Endothelial cell of hepatic sinusoid (primary cell): Measurements from ENCODE around the gene MLF2.

ENCODE experiments used
- in situ Hi-C: cut with HindIII; loops from 2 replicates; pipeline ENCODE4 v1.10.0; 2017; ENCODE audit warnings: low sequenced_read_pairs

Gene MLF2

DNA sequence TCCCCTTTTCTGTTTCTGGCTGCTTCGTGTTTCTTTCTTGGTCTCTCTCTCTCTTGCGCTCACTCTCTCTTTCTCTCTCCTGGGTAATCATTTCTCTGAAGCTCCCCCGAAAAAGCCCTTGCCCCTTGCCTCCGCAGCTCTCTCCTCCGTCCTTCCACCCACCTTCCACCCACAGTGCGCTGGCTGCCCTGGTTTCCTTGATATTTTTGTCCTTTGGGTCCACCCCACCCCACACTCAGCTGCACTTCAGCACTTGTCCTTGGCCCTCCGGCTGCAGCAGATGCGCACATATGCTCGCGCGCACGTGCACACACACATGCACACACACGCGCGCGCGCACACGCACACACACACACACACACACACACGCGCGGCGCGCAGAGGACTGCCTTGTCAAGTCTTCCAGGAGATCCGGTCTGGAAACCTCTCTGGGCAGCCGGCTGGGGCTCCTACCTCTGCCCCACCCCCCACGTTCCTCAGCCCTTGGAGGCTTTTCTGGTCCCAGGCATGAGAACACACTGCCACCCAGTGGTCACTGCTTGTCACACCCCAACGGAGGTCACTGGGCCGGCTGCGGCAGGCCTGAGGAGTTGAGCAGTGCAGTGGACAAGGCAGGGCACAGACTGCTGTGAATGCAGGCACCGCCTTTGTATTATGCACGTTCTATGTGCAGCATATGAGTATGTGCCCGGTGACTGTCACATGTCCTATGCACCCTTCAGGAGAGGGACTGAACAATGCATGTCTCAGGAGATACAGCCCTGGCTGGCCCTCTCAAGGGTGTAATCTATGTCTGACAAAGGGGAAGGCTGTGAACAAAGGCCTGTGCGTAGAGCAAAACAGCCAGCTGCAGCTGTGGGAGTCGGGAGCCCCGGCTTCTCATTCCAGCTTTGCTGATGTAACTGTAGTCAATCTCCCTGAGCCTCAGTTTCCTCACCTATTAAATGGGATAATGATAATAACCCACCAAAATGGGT lies 25.9 kb upstream of the MLF2 start:
- in situ Hi-C loops, result no loop called here

DNA sequence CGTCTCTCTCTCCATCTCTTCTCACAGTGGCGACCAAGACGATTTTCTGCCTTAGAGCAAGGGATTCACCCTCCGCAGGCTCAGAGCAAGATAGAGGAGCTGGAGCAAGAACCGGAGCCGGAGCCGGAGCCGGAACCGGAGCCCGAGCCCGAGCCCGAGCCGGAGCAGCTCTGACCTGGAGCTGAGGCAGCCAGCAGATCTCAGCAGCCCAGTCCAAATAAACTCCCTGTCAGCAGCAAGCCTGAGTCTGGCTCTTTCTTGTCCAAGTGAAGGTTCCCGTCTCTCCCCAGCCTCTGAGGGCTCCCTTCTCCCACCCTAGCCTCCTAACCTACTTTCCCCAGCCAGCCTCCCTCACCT lies 25.3 kb upstream of the MLF2 start:
- in situ Hi-C loops, result no loop called here

DNA sequence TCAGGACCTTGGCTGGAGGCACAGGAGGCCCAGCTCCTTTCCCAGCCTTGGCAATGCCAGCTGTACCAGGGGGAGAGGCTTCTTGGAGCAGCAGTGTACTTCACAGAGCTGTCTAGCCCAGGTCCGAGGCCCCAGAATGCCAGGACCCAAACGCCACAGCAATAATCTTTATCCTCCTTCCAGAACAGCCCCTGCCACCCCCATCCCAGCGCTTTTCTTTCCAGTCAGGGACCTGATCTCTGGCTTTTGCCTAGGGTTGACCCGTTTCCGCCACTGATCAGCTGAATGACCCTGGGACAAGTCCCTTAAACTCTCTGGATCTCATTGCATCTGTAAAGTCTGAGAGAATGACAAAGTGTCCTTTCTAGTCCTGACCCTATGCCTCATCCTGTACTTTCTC lies 24.4 kb upstream of the MLF2 start:
- in situ Hi-C loops, result no loop called here

DNA sequence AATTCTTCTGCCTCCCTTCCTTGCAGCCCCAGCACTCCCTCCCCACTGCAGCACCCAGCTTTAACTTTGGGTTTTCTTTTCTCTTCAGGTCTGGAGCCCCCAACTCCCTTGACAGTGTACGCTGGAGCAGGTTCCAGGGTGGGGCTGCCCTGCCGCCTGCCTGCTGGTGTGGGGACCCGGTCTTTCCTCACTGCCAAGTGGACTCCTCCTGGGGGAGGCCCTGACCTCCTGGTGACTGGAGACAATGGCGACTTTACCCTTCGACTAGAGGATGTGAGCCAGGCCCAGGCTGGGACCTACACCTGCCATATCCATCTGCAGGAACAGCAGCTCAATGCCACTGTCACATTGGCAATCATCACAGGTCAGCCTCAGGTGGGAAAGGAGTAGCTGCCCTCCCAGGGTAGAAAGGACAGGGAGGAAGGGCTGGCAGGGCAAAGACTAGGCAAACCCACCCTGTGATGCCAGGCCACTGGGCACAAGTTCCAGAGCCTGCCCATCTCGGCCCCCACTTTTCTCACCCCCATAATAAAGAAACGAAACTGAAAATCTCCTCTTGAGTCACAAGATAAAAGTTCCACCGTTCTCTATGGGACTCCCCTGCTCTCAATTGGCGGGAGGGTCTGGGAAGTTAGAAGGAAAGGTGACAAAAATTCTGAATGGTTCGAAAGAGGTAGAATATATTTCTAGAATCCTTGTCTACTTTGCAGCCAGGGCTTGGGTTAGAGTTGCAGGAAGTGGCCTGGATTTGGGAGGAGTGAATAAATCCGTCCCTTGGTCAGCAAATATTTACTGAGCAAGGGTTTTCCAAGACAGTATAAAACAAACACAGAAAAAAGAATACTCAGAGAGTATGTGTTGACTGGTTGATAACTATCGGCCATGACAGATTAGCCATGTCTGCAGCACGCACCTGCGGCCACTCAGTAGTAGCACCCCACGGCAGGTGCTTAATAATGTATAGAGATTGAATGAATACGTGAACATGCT lies 22.5 kb upstream of the MLF2 start:
- in situ Hi-C loops, result no loop called here

DNA sequence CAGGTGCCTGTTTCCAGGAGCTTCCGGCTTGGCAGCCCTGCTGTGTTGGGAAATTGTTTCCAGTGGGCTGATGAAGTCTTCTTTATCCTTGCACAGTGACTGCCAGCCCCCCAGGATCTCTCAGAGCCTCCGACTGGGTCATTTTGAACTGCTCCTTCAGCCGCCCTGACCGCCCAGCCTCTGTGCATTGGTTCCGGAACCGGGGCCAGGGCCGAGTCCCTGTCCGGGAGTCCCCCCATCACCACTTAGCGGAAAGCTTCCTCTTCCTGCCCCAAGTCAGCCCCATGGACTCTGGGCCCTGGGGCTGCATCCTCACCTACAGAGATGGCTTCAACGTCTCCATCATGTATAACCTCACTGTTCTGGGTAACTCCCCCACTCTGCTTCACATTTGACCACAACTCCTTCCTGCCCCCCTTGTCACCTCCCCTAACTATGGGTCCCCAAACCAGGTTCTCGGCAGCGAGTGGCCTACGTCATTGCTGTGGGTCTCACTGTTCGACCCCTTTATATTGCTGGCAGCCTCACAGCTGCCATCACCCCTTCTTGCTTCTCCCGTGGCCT lies 21.6 kb upstream of the MLF2 start:
- in situ Hi-C loops, result no loop called here

DNA sequence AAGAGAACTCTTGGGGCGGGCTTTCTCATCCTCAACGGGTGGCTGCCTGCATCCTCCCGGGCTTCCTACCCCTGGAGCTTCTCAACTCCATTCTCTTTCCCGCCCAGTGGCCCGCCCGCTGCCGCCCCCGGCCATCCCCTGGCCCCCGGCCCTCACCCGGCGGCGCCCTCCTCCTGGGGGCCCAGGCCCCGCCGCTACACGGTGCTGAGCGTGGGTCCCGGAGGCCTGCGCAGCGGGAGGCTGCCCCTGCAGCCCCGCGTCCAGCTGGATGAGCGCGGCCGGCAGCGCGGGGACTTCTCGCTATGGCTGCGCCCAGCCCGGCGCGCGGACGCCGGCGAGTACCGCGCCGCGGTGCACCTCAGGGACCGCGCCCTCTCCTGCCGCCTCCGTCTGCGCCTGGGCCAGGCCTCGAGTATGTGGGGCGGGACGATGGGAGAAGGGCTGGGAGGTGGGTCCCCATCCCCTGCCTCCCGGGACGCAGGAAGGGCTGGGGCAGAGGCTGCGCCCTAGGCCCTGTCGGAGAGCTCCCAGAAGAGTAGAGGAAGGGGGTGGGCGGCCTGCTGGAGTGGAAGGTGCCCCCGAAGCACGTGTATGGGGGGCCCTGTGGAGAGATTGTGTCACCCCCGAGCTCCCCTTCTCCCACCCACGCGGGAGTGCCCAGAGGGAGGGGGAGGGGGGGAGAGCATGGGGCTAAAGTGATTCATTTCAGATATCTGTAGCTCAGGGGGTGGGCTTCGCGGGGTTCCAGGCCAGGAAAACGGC lies 20.8 kb upstream of the MLF2 start:
- in situ Hi-C loops, result no loop called here

DNA sequence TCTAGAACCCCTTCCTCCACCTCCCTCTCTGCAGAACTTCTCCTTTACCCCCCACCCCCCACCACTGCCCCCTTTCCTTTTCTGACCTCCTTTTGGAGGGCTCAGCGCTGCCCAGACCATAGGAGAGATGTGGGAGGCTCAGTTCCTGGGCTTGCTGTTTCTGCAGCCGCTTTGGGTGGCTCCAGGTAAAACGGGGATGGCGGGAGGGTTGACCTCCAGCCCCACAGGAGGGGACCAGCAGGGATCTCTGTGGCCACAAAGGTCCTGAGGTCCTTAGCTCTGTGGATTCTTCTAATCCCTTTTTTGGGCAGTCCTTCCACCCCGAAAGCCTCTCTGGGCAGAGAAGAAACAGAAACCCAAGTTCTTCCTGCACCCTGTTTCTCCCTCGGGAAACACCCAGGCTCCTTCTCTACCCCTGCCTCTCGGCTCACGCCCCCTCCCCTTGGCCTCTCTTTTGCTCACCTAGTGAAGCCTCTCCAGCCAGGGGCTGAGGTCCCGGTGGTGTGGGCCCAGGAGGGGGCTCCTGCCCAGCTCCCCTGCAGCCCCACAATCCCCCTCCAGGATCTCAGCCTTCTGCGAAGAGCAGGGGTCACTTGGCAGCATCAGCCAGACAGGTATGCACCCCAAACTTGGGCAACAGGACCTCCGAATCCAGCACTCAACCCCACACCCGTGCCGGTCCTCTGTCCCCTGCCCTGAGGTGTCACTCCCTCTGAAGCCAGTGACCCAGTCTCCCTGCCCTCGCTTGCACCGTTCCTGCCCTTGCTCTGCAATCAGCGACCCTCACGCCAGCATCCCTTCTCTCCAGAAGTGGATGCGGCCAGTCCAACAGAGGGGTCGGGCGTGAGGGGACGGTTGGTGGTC lies 20.0 kb upstream of the MLF2 start:
- in situ Hi-C loops, result no loop called here

DNA sequence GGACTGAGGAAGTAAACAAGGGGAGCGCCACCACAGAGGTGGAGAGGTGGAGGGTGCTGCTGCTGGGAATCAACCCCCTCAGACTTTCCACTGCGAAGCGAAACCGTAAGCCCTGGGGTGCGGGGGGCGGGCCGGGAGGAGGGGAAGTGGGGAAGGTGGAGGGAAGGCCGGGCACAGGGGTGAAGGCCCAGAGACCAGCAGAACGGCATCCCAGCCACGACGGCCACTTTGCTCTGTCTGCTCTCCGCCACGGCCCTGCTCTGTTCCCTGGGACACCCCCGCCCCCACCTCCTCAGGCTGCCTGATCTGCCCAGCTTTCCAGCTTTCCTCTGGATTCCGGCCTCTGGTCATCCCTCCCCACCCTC lies 19.4 kb upstream of the MLF2 start, which contains the start of gene LAG3:
TSS of gene LAG3 (plus strand) at position 190 of the 365 bp plus-strand sequence. CDS start 333 bp downstream, outside the sequence.
- in situ Hi-C loops, result no loop called here

DNA sequence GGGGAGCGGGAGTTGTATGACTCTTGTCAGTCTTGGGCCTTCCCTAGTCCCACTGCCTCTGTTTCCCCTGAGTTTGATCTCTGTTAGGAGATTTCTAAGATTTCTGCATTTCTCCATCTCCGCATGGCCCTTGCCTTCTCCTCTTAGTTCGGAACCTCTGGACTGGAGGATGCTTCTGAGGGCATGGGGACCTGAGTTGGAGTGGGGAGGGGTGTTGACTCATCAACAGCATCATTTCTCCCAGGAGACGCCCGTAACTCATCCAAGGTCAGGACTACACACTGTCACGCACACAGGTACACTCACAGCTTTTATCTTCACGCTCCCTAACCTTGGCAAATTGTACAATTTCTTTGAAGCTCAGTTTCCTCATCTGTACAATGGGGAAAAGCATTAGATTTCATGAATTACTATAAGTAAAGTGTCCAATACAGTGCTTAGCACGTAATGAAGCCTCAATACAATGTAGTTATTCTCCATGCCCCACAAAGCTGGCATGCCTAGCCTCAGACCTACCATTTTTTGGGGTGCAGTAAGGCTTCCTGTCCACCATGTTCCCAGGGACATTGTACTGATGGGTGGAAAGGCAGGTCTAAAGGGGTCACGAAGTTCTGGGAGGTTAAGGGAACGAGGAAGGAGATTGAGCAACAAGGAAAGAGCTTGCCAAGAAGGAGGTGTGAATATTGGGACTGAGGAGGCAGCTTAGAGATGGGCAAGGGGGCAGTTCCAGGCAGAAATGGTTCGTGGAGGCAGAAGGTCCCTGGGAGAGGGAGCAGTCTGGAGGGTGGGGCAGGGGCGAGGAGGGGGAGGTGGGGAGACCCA lies 18.8 kb upstream of the MLF2 start:
- in situ Hi-C loops, result no loop called here

DNA sequence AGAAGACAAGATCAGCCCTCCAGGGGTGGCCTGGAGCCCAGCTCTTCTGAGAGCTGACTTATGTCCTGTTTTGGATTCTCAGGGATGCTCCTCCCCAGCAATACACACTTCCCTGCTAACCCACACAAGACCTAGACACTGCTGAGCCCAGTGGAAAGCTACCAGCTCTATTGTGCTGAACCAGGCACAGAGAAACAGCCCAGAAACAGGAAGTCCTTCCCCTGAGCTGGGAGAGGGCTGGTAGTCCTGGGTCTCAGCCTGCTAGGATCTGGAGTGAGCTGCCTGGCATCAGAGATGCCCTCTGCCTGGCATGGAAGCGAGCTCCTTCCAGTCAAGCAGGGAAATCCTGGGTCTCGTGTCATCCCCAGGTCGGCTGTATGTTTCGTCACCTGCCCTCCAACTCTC lies 18.2 kb upstream of the MLF2 start:
- in situ Hi-C loops, result no loop called here

DNA sequence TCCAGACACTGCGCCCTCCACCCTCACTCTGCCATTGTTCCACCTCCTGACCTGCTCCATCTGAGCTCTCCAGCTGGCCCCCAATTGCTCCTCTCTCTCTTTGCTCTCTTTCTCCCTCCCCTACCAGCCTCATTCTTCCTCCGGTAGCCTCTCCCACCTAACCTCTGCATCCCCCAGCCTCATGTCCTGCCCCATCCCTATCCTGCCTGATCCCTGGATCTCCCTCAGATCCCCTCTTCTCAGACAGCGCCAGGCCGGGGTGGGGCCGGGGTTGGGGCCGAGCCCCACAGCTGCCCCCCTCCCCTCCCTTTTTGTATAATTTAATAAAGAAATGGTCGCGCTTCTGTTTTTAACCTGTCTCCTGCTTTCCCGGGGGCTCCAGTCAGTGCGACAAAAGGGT lies 17.7 kb upstream of the MLF2 start:
- in situ Hi-C loops, result no loop called here

DNA sequence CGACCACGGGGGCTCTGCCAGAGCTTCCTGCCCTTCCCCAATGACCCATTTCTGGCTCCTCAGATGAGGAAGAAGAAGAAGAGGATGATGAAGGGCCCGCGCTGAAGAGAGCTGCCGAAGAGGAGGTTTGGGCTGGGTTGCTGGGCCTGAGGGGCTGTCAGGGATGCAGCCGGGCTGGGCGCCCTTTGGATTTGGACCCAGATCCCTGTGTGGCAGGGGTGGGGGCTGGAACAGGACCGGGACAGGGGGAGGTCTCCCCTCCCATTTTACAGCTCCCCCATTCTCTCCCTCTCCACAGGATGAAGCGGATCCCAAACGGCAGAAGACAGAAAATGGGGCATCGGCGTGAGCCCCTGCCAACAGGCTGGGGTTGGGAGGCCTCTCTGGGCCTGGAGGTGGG lies 17.2 kb upstream of the MLF2 start:
- in situ Hi-C loops, result no loop called here

DNA sequence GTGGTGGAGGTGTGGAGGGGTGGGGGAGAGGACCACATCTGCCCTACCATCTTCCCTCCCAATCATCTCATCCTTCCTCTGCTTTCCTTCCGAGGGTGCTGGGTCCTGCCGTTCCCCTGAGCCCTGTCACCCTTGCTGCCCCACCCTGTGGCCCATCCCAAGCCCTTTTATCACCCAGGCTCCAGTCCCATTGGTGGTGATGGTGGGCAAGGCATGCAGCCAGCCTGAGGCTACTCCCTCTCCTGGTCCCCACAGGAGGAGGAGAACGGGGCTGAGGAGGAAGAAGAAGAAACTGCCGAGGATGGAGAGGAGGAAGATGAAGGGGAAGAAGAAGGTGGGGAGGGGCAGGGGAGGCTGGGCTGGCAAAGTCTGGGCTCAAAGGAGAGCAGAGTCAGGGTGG lies 16.7 kb upstream of the MLF2 start:
- in situ Hi-C loops, result no loop called here

DNA sequence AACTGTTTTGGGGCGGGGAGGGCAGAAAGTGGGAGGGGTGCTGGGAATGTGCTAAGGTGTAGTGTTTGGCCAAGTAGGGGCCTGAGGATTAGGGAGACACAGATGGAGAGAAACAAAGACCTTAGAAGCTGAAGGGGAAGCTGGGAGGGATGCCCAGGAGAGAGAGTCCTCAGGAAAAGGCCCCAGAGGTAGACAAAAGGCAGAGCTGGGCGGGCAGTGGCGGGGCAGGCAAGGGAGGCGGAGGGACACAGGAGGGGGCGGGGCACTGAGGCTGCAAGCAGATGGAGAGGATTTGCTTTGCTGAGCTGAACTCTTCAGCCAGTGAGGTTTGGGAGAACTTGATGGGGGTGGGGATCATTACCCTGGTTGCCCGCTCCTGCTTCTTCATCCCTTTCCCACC lies 16.0 kb upstream of the MLF2 start:
- in situ Hi-C loops, result no loop called here

DNA sequence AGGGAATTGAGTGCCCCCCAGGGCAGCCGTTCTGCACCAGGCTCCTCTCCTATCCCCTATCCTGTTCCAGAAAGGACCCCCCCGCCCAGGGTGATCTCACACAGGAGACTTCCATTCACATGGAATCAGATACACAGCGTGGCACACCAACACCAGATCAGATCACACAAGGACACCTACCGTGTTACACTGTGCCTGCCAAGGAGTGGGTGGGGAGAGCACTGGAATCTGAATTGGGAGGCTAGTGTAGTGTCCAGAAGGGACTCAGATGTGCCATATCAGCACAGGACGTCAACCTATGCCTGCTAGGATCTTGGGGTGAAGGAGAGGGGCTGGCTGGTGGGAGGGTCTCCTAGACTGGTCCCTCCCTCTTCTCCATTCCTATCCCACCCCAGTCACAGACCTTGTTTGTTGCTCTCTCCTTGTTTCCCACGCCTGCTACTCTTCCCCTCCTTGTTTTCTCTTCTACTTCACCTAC lies 15.5 kb upstream of the MLF2 start:
- in situ Hi-C loops, result no loop called here

DNA sequence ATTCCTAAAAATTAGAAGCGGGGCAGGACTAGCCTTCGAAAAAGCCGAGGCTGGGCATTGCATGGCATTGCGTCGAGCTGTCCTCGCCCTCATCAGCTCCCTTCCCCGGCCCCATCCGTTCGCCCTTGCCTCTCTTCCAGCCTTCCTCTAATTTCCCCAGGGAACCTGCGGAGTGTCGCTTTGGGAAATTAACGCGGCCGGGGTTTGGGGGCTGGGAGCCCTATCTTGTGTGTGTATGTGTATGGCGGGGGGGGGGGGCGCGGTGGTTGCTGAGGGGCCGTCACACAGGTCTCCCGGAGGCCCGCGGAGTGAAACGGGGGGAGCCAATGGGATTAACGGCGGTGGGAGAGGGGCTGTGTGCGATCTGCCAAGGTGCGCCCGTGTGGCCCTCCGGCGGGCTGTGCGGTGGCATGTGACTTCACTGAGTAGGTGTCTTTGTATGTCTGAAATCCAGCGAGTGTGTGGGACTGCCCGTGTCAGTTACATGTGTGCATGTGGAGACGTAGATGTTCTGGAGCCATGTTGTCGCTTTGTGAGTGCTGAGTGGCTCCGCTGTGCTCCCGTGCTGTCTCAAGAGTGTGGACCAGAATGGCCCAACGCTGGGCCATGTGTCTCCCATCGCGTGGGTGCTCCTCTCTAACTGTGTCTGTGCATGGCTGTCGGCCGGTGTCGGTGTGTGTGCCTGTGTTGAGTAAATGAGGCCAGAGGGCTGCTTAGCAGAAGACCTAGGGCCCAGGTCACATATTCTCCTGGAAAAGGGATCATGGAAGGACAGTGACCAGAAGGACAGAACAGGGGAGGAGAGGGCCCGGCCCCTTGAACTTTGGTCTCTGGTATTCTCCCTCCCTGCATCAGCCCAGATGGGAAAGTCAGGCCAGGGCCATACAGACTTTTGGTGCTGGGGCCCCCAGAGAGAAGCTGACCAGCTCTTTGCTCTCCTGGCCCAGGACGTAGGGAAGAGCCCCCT lies 14.7 kb upstream of the MLF2 start:
- in situ Hi-C loops, result no loop called here

DNA sequence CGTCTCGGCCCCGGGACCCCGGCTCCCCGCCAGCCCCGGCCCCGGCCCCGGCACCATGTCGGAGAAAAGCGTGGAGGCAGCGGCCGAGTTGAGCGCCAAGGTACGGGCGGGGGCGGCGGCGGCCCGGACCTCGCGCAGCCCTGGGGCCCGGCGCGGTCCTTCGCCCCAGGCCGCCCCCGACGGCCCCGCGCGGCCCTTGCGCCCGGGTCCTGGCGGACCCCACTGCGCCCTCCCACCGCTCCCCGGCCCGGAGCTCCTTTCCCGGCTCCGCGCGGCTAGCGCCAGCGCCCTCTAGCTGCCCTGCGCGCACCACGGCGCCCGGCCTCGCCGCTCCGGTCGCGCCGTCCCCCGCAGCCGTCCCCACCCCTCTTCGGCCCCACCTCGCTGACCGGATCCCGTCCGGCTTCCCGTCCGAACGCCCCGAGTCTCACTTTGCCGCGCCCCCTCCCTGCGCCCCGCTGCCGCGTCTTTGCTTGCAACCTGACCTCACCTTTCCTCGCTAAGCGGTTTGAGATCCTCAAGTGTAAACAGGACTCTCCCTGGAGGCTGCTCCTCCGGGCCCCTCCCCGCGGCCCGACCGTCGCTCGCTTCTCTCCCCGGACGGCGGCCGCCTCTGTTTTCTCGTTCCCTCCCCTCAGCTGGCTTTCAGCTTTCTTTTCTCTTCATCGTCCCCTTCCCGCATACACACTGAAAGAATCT lies 13.9 kb upstream of the MLF2 start:
- in situ Hi-C loops, result no loop called here
